Suppressor macrophage treated with lipopolysaccharide for 1 hour (primary cell): ENCODE results near the gene PTPRU.
"Not testable (repeated sequence)": the region's sequence is repeated elsewhere in the genome, so short reads cannot be mapped to it uniquely, and the experiment has no call there.

ENCODE experiments used
- DNase-seq, 3 donors: peaks; one replicate each; pipeline ENCODE4 v3.0.0-alpha.2; 2020 to 2022

The PTPRU gene

DNA sequence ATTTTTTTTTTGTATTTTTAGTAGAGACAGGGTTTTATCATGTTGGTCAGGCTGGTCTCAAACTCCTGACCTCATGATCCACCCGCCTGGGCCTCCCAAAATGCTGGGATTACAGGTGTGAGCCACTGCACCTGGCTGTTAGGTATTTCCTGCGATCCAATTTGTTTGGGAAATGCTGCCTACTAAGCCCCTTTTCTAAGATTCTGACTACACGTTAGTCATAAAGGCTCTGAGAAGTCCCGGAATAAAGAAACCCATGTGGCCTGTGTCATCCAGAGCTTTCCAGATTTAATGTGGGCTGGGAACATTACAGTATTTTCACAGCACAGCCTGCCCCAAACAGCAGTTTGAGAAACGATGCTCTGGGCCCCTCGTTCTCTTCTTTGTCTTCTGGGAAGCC, 14.1 kb upstream of the PTPRU start:
- not testable (repeated sequence) for DNase-seq

DNA sequence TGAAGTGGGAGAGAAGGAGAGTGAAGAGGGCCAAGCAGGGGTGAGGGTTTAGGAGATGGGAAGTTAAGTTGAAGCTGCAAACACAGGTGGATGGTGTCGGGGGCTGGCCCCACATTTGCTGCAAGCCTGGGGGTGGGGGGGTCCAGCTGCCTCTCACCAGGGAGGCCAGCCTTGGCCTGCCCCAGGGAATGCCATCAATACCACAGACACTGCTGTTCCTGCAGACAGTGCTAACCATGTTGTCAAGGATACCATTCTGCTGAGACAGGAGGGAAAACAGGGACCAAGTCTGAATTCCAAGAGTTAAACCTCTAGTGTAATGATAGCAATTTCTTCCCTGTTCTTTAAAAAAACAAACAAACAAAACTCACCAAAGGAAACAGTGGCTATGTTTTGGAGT, 13.6 kb upstream of the PTPRU start:
- no peak for DNase-seq

GRCh38 chr1:29223521-29223920, 12.8 kb upstream of the PTPRU start:
- no peak for DNase-seq

DNA sequence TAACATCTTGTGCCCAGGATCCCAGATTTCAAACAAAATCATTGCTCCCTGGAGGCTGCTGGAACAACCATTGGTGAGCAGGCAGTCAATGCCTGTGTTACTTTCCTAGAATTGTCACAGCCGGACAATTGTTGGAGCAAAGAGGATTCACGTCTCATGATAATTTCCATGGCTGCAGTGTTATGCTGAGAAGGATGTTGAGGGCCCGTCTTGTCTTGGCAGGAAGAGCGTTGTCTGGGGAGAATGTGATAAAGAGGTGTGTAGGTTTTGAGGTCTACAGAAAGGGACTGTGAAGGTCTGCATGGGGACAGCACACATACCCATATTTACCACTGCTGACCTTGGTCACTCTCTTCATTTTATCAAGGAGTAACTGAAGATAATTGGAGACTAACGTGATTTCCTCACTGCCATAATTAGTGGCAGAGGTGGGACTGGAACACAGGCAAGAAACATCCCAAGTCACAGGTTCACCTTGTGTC, 11.9 kb upstream of the PTPRU start:
- no peak for DNase-seq

DNA sequence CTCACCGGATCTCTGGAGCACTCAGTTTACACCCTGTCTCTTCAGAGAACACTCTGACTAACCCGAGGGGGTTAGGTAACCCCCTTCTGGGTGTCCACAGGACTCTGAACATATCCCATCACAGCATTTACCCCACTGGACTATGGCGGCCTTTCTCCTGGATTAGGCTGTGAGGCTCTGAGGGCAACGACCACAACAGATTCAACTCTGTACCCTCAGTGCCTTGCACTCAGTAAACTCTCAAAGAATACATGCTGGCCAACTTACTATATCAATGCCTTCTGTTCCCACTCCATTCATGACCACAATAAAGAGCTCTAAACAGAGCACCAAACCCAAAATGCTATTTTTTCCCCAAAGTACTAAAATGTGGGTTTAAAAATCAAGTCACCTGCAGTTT, 11.0 kb upstream of the PTPRU start:
- no peak for DNase-seq

DNA sequence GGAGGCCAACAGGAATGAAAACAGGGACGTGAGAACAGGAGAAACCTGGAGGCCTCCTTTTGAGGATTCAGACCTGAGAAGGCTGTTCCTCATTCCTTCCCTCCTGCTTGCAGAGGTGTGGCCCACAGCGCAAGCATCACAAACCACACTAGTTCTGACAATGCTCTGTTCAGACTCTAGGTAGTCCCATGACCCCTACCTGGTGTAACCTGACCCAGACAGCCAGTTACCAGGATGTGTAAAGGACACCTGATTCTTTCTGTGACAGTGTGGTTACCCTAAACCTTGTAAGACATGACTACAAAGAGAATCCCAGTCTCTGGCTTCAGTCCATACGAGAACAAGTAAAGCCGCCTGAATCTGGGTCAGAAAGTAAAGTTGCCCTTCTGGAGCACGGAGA, 8.8 kb upstream of the PTPRU start:
- no peak for DNase-seq

DNA sequence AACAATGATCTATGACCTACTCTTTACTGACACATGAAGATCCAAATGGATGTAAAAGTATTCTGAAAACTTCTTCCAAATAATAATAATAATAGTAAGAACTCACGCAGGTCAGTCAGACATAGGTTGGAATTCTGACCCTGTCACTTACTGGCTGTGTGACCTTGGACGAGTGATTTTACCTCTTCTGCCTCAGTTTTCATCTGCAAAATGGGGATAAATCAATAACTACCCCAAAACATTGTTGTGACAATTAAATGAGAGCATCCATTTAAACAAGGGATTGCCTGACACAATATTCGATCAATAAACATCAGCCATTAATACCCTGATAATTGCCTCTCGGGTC, 6.1 kb upstream of the PTPRU start:
- no peak for DNase-seq

GRCh38 chr1:29230553-29231378, 5.6 kb upstream of the PTPRU start, which contains the start of gene MECR:
Gene MECR, minus strand, starts transcription at chr1:29230934. Its CDS starts 28 bp downstream, at chr1:29230906.
- peak; percentile 95 to 97 (median 97) for DNase-seq

DNA sequence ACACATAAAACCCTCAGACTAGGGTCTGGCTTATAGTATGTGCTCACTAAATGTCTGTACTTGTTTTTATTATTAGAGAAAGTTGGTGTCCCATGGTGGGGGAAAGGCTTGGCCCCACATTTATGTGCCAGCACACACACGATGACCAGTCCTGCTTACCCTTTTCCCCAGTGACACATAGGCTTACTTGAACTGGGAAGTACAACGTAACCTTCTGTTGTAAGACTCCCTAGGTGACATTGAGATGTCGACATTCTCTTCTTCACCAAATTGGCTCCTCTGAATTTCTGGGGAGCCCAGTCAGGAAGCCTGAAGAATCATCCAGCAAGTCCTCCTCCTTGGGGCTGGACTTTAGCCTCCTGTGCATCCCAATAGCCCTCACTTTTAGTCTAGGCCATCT, 3.9 kb upstream of the PTPRU start:
- peak; percentile 16 to 55 (median 45) for DNase-seq

GRCh38 chr1:29233693-29234092, 2.6 kb upstream of the PTPRU start:
- DNase-seq = no peak

GRCh38 chr1:29234471-29234870, 1.9 kb upstream of the PTPRU start:
- DNase-seq = no peak

GRCh38 chr1:29234881-29235280, 1.4 kb upstream of the PTPRU start:
- DNase-seq = not testable (repeated sequence)

DNA sequence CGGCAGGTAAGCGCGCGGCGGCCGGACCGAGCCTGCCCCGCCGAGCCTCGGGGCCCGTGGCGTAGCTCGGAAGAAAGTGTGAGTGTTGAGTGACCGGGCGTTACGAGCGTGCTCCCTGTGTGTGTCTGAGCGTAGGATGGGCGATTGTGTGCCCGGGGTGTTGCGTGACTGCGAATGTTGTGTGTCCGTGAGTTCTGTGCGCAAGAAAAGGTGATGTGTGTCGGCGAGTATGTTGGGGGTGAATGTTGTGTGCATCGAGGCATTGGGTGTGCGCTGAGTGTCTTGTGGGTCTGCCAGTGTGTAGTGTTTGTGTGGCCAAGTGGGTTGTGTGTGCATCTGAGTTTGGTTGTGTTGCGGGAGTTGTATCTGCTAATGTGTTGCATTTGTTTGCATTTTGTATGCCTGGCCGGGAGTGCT, 398 bp downstream of the PTPRU start:
- DNase-seq = no peak

DNA sequence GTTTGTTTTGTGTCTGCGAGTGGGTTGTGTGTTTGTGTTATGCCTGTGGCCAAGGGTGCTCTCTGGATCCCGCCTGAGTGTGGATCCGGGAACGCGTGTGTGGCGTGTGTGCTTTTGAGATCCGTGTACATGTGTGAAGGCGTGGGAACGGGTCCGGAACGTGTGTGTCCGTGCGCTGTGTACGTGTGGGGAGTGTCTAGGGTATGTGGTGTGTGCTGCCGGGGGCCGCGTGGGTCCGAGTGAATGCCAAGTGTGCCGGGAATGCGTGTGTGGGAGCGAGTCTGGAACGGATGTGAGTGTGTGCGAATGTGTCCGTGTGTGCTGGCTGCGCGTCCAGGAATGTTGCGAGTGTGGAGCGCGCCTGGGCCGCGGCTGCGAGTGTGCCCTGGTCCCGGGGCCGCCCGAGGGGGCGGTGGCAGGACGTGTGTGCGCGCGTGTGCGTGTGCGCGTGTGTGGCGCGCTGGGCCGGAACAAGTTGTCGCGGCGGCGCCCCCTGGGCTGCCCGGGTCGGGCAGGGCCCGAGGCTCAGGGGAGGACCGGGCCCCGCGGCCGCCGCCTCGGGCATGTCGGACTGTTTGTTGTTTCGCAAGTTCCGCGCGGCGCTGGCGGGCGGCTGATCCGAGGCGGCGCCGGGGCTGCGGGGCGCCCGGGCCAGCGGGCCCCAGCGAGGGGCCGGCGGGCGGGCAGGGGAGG, 953 bp downstream of the PTPRU start:
- peak; percentile 48 to 78 (median 57) for DNase-seq

DNA sequence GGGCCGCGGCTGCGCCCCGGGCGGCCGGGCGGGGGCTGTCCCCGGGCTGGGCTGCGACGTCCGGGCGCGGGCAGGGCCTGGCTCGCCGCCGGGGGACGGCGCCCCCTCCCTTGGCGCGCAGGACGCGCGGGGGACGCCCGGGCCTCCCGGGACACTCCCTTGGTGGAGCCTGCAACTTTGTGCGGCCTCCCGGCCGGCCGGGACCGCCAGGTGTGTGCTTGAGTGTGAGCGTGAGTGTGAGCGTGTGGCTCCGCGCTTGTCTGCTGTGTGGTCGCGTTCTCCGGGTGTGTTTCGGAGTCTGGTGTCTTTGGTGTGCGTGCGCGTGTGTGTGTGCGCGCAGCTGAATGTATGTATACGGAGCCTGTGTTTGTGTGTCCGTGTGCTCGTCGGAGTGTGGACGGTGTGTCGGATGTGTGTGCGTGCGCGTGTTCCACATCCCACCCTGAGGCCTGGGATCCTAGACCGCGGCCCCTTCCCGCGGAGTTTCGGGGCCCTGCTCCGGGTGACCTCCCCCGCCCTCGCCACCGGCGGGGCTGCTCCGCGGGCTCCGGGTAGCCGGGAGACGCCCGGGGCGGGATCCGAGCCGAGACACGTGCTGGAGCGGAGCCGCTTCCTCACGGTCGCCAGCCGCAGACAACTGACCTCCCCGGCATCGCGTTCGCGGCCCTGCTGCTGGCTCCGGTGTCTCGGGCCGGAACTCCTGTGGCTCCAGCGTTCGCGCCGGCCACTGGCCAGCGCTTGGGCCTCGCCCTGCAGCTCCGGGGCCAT, 1.7 kb downstream of the PTPRU start:
- DNase-seq = peak in 2 of 3 donors; percentile 33 to 49

DNA sequence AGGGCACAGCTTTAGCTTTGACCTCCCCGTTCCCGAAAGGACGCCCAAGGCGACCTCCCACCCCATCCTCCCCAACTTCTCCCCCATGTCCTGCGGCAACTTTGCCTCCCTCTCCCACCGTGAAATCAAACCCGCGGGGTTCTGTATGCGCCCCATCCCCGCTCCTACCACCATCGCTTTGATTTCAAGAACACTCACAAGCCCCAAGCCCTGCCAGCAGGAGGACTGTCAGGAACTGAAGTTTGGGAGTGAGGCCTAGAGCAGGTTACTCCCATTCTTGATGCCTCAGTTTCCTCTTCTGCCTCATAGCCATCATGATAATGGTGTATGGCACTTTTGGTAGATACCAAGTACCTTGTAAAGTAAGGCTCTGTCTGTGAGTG, 2.3 kb downstream of the PTPRU start:
- DNase-seq = no peak

DNA sequence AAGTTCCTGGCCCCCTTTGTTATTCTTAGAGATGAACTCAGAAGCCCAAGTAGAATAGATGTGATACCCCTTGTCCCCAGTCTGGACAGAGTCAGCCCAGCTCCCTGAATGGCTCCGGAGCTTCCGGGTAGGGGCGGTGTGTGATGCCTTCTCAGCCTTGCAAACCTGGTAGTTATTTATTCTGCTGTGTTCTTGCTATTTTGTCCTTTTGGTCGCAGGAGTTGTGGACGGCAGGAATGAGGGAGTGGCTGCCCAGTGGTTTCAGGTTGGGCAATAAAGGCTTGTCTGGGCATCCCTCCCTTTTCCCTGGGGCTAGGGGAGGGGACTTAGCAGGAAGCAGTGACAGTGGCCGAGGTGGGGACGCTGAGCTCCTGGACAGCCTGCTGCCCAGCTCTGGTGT, 2.8 kb downstream of the PTPRU start:
- DNase-seq = no peak

- DNase-seq = no peak
Observed at GRCh38 chr1:29240400-29240837, 4.1 kb downstream of the PTPRU start.

DNA sequence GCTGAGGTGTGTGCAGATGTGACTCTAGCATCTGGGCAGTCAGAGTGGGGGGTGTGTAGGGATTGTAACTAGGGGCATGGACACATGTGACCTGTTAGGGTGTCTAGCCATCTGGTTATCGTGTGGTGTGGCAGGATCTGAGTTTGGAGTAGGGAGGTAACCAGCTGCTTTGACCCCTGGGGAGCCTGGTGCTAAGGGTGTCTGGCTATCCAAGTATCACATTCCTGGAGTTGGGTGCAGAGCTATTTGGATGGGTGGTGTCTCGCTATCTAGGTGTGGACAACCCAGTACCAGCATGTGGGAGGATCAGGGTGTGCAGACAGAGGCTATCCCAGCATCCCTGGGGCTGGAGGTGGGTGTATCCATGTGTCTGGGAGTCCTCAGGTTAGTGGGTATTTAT, 4.7 kb downstream of the PTPRU start:
- no peak for DNase-seq

DNA sequence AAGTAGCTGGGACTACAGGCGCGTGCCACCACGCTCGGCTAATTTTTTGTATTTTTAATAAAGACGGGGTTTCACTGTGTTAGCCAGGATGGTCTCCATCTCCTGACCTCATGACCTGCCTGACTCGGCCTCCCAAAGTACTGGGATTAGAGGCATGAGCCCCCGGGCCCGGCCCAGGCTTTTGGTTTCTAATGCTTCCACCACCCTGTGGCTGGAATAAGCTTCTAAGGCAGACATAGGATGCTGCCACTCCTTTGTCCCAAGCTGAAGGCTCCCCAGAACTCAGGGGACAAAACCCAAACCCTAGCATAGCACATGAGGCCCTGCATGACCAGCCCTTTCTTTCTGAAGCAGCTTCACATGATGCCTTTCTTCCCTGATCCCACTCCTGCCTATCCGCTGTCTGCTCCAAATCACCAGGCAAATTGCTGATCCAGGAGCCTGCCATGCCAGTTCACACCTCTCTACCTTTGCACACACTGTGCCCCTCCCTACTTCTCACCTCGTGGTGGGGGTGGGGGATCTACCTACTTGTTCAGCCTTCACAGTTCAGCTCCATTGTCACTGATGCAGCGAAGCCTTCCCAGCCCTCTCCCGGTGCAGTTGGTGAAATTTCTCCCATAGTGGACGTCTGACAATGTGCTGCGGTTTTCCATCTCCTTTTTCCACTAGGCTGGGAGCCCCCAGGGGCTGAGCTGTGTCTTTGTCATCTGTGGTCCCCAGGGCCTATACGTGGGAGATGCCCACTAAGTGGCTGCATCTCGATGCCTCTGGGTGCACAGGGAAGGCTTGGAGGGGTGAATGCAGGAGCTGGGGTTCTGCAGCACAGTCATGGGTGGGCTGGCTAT, 6.9 kb downstream of the PTPRU start:
- DNase-seq = no peak

- DNase-seq = no peak
Observed at GRCh38 chr1:29243871-29244200, 7.5 kb downstream of the PTPRU start.

DNA sequence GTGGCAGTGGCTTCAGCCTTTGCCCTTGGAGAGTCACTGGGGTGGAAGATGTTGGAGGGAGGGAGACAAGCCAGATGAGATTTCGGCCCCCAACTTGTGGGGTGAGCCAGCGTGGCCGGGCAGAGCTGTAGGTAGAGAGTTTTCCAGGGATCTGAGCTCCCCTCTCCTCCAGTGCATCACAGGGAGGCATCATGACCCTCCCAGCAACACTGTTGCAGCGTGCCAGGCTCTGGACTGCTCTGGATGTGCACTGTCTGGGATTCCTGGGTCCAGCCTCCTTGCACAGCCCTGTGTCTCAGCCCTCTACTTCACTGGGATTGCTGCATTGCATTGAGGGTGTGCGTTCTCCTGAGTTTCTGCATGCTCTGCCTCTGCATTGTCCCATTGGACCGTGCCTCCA, 8.9 kb downstream of the PTPRU start:
- DNase-seq = no peak

DNA sequence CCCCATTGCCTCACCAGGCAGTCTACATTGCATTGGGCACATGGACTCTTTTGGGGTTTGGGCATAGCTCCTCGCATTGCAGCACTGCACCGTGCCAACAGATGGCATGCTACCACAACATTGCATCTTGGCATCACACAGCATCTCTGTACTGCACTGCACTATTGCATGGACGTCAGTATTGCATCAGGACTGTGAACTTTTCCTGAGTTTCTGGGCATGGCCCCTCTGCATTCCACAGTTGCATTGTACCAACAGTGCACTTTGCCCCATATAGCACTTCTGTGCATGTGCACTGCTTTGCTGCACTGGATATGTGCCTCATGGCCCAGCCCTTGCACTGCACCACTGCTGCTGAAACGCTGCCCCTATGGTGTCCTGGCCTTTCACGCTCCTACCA, 9.6 kb downstream of the PTPRU start:
- no peak for DNase-seq
